Placental pericyte (primary cell): Measurements from ENCODE around the gene SLC19A2. TPM values are rescaled to one million over a fixed set of nuclear protein-coding genes. Genes with fewer than 3 reads are reported as not detected.

Experiments used
- small RNA-seq: library from RNA; depleted of rRNA; stranded (forward); fragments of <200 nt; gene quantifications from one replicate; pipeline ENCODE3, GENCODE V24; 2012; ENCODE audit warnings: low replicate concordance
- total RNA-seq: library from RNA; depleted of rRNA; stranded (reverse); fragments of >200 nt; gene quantifications from 2 replicates; pipeline ENCODE4 v1.2.3, GENCODE V29; 2012

SLC19A2 gene
- total RNA-seq: 11.6 and 18.8 TPM in 2 replicates

GRCh38 chr1:169485431-169486280 is at the start of gene SLC19A2:
Gene SLC19A2, minus strand, starts transcription at chr1:169485944. Its CDS starts 178 bp downstream, at chr1:169485766.

GRCh38 chr1:169427081-169427641 is 58.6 kb downstream of the SLC19A2 start, which contains the start of gene CCDC181:
Gene CCDC181, minus strand, starts transcription at chr1:169427474. Its CDS starts 2,547 bp downstream, at chr1:169424927.

Small RNA genes within 50 kb of the gene (small RNA-seq; reads per million reads assigned to genes)
- not detected for gene AL021068.2

Other genes with a start within 250 kb of the SLC19A2 start
- gene NME7, start 118.1 kb downstream of the SLC19A2 start, total RNA-seq: 28.4 and 31.6 TPM in 2 replicates
- gene BLZF1, start 117.7 kb downstream of the SLC19A2 start, total RNA-seq: 30.2 and 38.8 TPM in 2 replicates
- gene CCDC181, start 58.5 kb downstream of the SLC19A2 start, total RNA-seq: under 0.01 and 0.14 TPM in 2 replicates
- not detected in 2 replicates for gene F5, start 100.5 kb upstream of the SLC19A2 start, total RNA-seq
- 0.22 TPM in 1 of 2 replicates, not detected in the other for gene SELP, start 144.2 kb upstream of the SLC19A2 start, total RNA-seq
- gene SELL, start 225.7 kb upstream of the SLC19A2 start, total RNA-seq: 0.14 TPM in 1 of 2 replicates, not detected in the other
- not detected in 2 replicates for gene SELE, start 248.1 kb upstream of the SLC19A2 start, total RNA-seq